ENCODE data around the gene MIF4GD.

GRCh38 chr17:75239778-75240393 lies 31.1 kb downstream of the MIF4GD start:
- TF ChIP-seq GATA2 (IDR thresholded peaks at IDR 0.05; ENCODE audit: low read depth, low read length) (no peak), GATA3 (IDR thresholded peaks at IDR 0.05; ENCODE audit: low read depth, low read length) (no peak)

All from SH-SY5Y (cell line).